Activated CD4-positive, alpha-beta T cell treated with anti-CD3 and anti-CD28 coated beads, Interleukin-10, Interleukin-2, amounts not matched to agents 100 ng/mL and 50 ng/mL, durations not matched to agents 16 hours and 8 hours (primary cell): ENCODE measurements around the gene MRPS12.
"Not testable (repeated sequence)": the region's sequence is repeated elsewhere in the genome, so short reads cannot be mapped to it uniquely, and the experiment has no call there.

Source experiments
- DNase-seq: peaks from one replicate; pipeline ENCODE4 v3.0.0-alpha.2; 2020

MRPS12 gene

GRCh38 chr19:38930776-38931520 is at the start of gene MRPS12:
Gene MRPS12 (plus strand): TSS chr19:38930944. CDS start chr19:38931295, 351 bp downstream.
- peak; percentile 100 for DNase-seq

DNA sequence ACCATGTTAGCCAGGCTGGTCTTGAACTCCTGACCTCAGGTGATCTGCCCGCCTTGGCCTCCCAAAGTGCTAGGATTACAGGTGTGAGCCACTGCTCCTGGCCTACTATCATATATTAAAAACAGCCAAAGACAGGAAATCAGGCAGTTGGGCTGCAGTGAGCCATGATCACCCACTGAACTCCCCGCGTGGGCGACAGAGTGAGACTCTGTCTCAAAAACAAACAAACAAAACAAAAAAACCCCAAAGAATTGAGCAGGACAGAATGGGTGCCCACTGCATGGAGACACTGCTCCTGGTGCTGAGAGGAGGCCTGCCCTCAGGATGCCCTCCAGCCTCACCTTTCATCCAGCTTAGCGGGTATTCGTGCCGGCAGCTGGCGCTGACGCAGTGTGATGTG is 47.5 kb upstream of the MRPS12 start:
- DNase-seq = no peak

DNA sequence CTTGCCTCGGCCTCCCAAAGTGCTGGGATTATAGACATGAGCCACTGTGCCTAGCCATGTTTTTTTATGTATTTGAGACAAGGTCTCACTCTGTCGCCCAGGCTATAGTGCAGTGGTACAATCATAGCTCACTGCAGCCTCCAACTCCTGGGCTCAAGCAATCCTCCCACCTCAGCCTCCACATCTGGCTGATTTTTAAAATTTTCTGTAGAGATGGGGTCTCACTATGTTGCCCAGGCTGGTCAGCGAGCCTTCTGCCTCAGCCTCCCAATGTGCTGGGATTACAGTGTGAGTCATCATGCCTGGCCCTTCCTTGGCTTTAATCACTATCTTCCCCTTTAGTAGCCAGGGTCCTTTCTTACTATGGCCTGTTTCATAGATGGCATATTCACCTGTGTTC is 46.1 kb upstream of the MRPS12 start:
- not testable (repeated sequence) for DNase-seq

DNA sequence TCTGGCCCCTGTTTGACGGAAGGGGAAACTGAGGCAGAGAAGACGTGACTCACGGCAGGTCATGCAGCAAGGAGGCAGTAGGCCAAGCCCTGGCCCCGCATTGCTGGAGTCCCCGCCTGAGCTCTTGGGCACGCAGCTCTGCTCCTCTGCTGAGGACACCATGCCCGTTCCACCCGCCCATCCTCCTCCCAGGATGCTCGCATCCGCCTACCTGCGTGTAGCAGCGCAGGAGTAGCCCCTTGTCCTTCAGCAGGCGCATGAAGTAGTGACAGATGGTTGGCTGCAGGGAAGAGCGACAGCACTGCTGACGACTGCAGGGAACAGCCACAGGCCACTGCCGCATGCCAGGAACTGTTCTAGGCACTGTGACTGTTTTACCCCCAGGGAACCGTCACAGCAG is 41.9 kb upstream of the MRPS12 start:
- DNase-seq = no peak

GRCh38 chr19:38889803-38890202 is 40.9 kb upstream of the MRPS12 start:
- DNase-seq = no peak

DNA sequence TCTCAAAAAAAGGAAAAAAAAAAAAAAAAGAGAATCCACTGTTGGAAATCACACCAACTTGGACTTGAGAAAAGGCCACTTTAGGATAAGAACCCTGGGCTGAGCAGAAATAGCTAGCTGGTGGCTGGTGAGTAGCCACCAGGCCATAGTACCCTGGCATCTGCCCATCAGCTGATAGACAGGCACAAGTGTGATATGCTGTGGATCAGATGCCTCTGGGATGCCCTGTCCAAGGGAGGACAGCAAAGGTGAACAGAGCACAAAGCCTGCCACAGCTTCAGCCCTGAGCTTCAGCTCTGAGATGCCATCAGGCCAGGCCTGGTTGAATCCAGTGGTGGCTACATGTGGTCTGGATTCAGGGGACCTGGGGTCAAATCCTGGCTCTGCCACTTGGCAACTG is 40.1 kb upstream of the MRPS12 start:
- DNase-seq = no peak

DNA sequence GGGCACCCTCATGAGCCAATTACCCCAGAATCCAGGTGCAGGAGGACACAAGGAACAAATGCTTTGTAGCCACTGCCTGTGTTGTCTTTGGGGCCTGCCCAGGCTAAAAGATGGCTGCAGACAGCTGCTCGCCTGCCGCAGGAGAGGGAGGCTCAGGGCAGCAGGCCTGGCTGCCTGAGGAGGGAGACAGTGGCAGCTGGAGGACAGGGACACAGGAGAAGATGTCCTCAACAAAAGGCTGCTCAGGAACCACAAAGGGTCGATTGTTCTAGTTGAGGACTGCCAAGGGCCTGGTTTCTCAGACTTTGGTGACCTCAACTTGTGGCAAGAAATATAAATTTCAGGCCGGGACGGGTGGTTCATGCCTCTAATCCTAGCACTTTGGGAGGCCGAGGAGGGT is 39.0 kb upstream of the MRPS12 start:
- DNase-seq = no peak

- DNase-seq = no peak
Observed at GRCh38 chr19:38892841-38893240, 37.9 kb upstream of the MRPS12 start.

- DNase-seq = no peak
Observed at GRCh38 chr19:38893341-38893771, 37.4 kb upstream of the MRPS12 start.

DNA sequence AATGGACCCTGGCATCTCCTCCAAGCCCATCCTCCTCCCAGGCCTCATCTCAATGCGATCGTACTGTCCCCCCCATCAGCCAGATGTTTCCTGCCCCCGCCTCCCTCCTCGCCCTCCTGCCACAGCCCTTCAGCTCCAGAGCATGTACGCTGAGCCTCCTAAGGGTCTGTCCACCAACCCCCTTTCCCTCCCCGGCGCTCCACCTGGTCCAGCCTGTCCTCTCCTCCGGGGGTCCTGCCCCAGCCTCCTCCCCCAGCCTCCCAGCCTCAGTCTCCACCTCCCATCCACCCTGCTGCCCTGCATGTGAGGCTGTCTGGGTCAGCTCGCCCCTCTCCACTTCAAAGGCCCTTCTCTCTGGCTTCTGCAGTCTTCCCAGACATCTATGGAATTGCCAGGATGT is 35.8 kb upstream of the MRPS12 start:
- no peak for DNase-seq

DNA sequence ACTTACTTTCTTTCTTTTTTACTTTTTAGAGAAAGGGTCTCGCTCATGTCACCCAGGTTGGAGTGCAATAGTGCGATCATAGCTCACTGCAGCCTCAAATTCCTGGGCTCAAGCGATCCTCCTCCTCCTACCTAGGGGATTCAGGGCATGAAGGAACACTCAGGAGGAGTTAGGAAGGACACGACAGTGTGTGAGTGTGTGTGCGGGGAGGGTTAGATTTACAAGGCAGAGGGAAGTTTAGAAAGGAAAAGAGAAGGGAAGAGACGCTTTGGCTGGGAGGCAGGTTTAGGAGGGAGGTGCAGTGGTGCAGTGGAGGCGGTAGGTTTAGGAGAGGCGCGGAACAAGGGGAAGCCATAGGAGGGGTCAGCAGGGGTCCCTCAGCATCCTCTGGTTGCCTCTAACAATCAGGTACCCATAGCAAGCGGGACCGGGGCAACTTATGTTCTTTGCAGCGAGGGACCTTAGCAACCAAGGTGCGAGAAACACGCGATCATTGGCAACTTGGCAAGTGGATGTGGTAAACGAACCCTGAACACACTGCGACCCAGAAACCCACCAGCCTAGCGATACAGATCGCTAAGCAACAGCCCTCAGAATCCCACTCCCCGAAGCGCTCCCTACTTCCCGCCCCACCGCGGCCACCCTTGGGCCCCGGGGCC is 31.8 kb upstream of the MRPS12 start:
- no peak for DNase-seq

GRCh38 chr19:38899447-38900201 is 31.1 kb upstream of the MRPS12 start, which contains the start of the genes NFKBIB and SIRT2:
Gene NFKBIB (plus strand): TSS chr19:38899969. CDS start chr19:38900033, 64 bp downstream.
Gene SIRT2 (minus strand): TSS chr19:38899618. CDS start chr19:38899521, 97 bp downstream.
- peak; percentile 100 for DNase-seq

GRCh38 chr19:38900202-38900629 is 30.5 kb upstream of the MRPS12 start:
- DNase-seq = no peak

DNA sequence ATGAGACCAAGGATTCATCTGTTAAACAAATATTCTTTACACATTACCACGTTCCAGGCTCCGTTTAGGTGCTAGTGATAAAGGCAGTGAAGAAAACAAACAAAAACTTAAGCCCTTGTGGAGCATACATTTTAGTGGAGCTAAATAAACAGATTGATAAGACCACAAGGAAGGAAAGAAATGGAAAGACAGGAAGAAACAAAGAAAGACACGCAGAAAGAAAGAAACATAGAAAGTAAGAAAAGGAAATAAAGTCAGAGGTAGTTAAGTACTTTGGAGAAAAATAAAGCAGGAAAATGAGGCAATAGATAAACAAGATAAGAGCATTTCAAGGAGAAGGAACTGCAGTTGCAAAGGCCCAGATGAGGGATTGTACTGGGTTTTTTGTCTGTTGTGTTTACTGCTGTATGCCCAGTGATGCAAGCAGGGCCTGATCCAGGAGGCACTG is 30.0 kb upstream of the MRPS12 start:
- no peak for DNase-seq

DNA sequence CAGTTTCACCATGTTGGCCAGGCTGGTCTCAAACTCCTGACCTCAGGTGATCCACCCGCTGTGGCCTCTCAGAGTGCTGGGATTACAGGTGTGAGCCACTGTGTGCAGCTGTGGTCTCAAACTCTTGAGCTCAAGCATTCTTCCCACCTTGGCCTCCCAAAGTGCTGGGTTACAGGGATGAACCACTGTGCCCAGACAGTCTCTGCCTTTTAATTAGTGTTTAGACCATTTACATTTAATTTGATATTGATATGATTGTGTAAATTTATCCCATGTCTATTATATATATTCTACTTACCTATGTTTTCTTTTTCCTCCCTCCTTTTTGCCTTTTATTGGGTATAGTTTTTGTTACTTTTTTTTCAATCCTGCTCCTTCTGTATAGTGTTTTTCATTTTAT is 29.1 kb upstream of the MRPS12 start:
- DNase-seq = no peak

DNA sequence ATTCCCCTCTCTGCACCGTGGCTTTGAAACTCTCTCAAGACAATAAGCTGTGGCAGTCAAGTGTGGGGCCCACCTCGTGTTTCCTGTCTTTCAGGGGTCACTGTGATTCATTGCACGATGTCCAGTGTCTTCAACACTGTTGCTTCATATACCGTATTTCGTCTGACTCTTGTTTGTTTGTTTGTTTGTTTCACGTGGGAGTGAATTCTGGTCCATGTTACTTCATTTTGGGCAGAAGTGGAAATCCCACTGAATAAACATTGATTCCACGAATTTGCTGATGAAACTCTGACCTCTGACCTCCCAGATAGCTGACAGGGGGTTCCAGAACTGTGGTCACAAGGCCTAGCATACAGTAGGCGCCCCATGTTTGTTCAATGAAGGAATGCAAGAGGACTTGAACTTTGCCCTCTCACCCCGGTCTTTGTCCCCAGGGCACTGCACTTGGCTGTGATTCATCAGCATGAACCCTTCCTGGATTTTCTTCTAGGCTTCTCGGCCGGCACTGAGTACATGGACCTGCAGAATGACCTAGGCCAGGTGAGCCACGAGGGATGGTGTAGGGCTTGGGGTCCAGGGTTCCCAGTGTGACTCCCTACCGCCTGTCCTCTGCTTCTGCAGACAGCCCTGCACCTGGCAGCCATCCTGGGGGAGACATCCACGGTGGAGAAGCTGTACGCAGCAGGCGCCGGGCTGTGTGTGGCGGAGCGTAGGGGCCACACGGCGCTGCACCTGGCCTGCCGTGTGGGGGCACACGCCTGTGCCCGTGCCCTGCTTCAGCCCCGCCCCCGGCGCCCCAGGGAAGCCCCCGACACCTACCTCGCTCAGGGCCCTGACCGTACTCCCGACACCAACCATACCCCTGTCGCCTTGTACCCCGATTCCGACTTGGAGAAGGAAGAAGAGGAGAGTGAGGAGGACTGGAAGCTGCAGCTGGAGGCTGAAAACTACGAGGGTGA is 25.9 kb upstream of the MRPS12 start:
- no peak for DNase-seq

GRCh38 chr19:38905620-38906019 is 25.1 kb upstream of the MRPS12 start:
- no peak for DNase-seq

GRCh38 chr19:38907227-38907626 is 23.5 kb upstream of the MRPS12 start:
- no peak for DNase-seq

DNA sequence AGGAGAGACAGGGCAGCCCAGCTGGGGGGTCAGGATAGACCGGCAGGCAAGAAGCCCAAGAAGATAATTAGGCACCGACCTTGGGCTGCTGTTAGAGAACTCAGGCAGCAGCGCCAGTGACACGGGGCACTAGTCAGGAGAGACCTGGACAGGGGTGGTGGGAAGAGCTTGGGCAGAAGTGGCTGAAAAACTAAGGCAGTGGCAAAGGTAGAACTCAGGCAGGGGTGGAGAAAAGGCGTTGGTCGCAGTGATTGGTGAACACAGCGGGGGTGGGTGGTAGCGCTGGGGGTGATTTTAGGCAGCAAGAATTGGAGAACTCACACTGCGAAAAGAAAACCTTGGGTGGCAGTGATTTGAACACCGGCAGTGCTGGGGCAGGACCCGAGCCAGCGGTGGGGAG is 23.1 kb upstream of the MRPS12 start:
- no peak for DNase-seq

GRCh38 chr19:38908911-38909310 is 21.8 kb upstream of the MRPS12 start:
- no peak for DNase-seq

DNA sequence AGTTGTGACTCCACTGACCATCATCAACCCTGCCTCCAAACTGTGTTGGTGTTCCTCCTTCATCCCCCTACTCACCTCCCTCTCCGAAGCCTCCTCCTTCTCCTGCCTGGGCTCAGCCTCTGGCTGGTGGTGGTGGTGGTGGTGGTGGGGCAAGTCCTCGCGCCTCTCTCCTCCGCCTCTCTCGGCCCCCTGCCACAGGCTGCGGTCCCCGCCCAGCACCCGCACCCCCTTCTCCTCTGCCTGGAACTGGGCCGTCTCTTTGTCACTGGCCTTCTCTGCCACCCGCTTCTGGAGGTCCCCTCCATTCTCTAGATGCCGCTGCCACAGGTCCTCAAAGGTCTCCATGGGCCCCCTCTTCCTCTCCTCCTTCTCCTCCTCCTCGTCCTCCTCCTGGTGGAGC is 20.3 kb upstream of the MRPS12 start:
- DNase-seq = no peak

- no peak for DNase-seq
Observed at GRCh38 chr19:38911388-38912001, 19.2 kb upstream of the MRPS12 start.
